GM19397 (cell line): ENCODE measurements around the gene PRKD3.

Experiments
- ATAC-seq: cut with Tn5 transposase; IDR thresholded peaks from one replicate; pipeline ENCODE4 v1.9.1; 2021; ENCODE audit warnings: mild to moderate bottlenecking, moderate library complexity; ENCODE audit not compliant: unreplicated experiment

PRKD3 gene

GRCh38 chr2:37324786-37325624 lies at the start of gene PRKD3:
TSS of gene PRKD3 (minus strand) at chr2:37324833. CDS start at chr2:37316524, 8,309 bp downstream.
- ATAC-seq: peak; percentile 82

GRCh38 chr2:37372000-37372399 lies 47.4 kb upstream of the PRKD3 start:
- ATAC-seq: no peak

GRCh38 chr2:37370666-37371065 lies 46.0 kb upstream of the PRKD3 start:
- no peak for ATAC-seq

GRCh38 chr2:37367984-37368383 lies 43.4 kb upstream of the PRKD3 start:
- ATAC-seq: no peak

- ATAC-seq: no peak
Measured at GRCh38 chr2:37367310-37367709, 42.7 kb upstream of the PRKD3 start.

GRCh38 chr2:37366773-37367172 lies 42.1 kb upstream of the PRKD3 start:
- ATAC-seq: no peak

- ATAC-seq: no peak
Measured at GRCh38 chr2:37365669-37366068, 41.0 kb upstream of the PRKD3 start.

GRCh38 chr2:37364351-37364750 lies 39.7 kb upstream of the PRKD3 start:
- no peak for ATAC-seq

- ATAC-seq: no peak
Measured at GRCh38 chr2:37361994-37362698, 37.5 kb upstream of the PRKD3 start.

GRCh38 chr2:37361216-37361815 lies 36.7 kb upstream of the PRKD3 start:
- ATAC-seq: no peak

- ATAC-seq: no peak
Measured at GRCh38 chr2:37358466-37358865, 33.8 kb upstream of the PRKD3 start.

GRCh38 chr2:37357530-37357929 lies 32.9 kb upstream of the PRKD3 start:
- ATAC-seq: no peak

GRCh38 chr2:37357069-37357468 lies 32.4 kb upstream of the PRKD3 start:
- ATAC-seq: no peak

GRCh38 chr2:37356299-37356698 lies 31.7 kb upstream of the PRKD3 start:
- ATAC-seq: no peak

GRCh38 chr2:37355735-37356134 lies 31.1 kb upstream of the PRKD3 start:
- ATAC-seq: no peak

- ATAC-seq: no peak
Measured at GRCh38 chr2:37354531-37354930, 29.9 kb upstream of the PRKD3 start.

GRCh38 chr2:37350034-37350433 lies 25.4 kb upstream of the PRKD3 start:
- peak; percentile 75 for ATAC-seq

GRCh38 chr2:37349231-37349860 lies 24.7 kb upstream of the PRKD3 start:
- ATAC-seq: no peak

GRCh38 chr2:37348155-37348554 lies 23.5 kb upstream of the PRKD3 start:
- no peak for ATAC-seq

- no peak for ATAC-seq
Measured at GRCh38 chr2:37344453-37345361, 20.1 kb upstream of the PRKD3 start, which contains the start of gene QPCT. TSS of gene QPCT (plus strand) at chr2:37344630. CDS start at chr2:37344732, 102 bp downstream.
